GM06990 (cell line): ENCODE data around the gene ZNF514.
"Not testable (repeated sequence)": the region's sequence is repeated elsewhere in the genome, so short reads cannot be mapped to it uniquely, and the experiment has no call there.

Experiments used
- DNase-seq: peaks from one replicate; pipeline ENCODE4 v3.0.0-alpha.2; 2011; ENCODE audit not compliant: insufficient read length; ENCODE audit errors: extremely low read depth
- H3K27me3 ChIP-seq: replicated peaks from 2 replicates; pipeline ENCODE4 v1.6.0; 2011; ENCODE audit warnings: low read length; ENCODE audit not compliant: control insufficient read depth, insufficient read depth
- H3K36me3 ChIP-seq: 2 replicates; pipeline ENCODE4 v1.5.1; 2011; ENCODE audit warnings: low read length; ENCODE audit not compliant: control insufficient read depth, insufficient read depth
- H3K4me3 ChIP-seq: replicated peaks from 2 replicates; pipeline ENCODE4 v1.5.1; 2011; ENCODE audit warnings: low read depth, mild to moderate bottlenecking, control low read depth, low read length
- CTCF ChIP-seq: IDR thresholded peaks from 2 replicates; pipeline ENCODE4 v1.5.1; 2011; ENCODE audit warnings: low read length, control low read depth, mild to moderate bottlenecking, inconsistent platforms; ENCODE audit not compliant: insufficient read depth, poor library complexity, severe bottlenecking

Gene ZNF514

DNA sequence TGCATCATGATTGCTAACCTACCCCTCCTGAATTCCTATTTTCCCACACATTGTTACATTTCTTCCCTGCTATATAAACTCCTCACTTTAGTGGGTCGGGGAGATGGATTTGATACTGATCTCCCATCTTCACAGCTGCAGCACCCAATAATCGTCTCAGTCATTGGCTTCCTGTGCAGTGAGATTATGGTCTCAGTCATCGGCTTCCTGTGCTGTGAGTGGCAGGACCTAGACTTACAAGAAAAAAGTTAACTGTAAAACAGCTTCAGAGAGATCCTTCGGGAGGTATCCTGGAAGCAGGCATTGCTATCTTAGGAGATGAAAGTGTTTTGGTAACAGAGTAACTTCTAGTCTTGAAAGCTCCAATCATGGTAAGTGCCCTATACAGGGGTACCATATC is 44.3 kb upstream of the ZNF514 start:
- TF ChIP-seq CTCF, result no peak
- Histone ChIP-seq H3K36me3 (no peaks in the 10 kb centered on the region), H3K4me3 (no peak overlapping the region), H3K27me3 (no peaks in the 10 kb centered on the region)
- no peak for DNase-seq

- not testable (repeated sequence) for H3K36me3 ChIP-seq, H3K27me3 ChIP-seq, H3K4me3 ChIP-seq, DNase-seq
- TF ChIP-seq CTCF, result peak; percentile 46
These were observed 33.3 kb upstream of the ZNF514 start for GRCh38 chr2:95192956-95193355.

DNA sequence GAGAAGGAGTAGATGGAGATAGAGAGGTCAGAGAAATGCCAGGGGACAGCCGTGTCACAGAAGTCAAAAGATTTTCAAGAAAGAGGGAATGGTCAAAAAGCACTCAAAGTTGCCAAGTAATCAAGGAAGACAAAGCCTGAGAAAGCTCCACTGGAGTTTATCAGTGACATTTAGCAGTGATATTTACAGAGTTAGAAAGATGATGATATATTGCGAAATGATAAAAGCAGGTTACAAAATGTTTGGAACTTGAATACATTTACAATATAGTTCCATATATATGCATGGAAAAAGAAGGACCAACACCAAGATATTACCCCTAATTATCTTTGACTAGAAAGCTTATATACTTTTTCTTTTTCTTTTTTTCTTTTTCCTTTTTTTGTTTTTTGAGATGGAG is 26.3 kb upstream of the ZNF514 start:
- no peak for DNase-seq
- no peaks in the 10 kb centered on the region for H3K27me3 ChIP-seq
- no peak overlapping the region for H3K4me3 ChIP-seq
- TF ChIP-seq CTCF, result no peak
- H3K36me3 ChIP-seq, result peaks cover 4% of the 10 kb centered on the region

GRCh38 chr2:95185197-95185596 is 25.5 kb upstream of the ZNF514 start:
- TF ChIP-seq CTCF, result no peak
- Histone ChIP-seq H3K36me3 (peaks cover 7% of the 10 kb centered on the region), H3K4me3 (no peak overlapping the region), H3K27me3 (no peaks in the 10 kb centered on the region)
- no peak for DNase-seq

GRCh38 chr2:95181774-95182173 is 22.1 kb upstream of the ZNF514 start:
- TF ChIP-seq CTCF, result no peak
- Histone ChIP-seq H3K36me3 (peaks cover 10% of the 10 kb centered on the region), H3K27me3 (no peaks in the 10 kb centered on the region), H3K4me3 (no peak overlapping the region)
- no peak for DNase-seq

DNA sequence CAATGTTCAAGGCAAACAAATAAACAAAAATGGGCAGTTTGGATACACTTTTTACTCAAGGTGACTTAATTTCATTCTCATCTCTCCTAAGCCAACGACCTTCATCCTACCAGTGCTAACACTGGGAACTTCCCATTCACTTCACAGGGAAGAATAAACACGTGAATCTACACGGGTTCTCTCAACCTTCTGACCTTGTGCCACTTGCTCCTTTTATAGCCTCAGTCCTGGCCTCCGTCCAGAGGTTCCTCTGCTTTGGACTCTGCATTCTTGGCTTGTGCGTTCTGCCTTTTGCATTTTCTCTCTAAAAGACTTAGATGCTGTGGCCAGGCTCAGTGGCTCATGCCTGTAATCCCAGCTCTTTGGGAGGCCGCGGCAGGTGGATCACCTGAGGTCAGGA is 19.8 kb upstream of the ZNF514 start:
- no peak for DNase-seq
- no peak overlapping the region for H3K4me3 ChIP-seq
- no peaks in the 10 kb centered on the region for H3K27me3 ChIP-seq
- peaks cover 10% of the 10 kb centered on the region for H3K36me3 ChIP-seq
- no peak for TF ChIP-seq CTCF
